Osteoblast (primary cell): Measurements from ENCODE around the gene CT45A1. TPM values are rescaled to one million over a fixed set of nuclear protein-coding genes. Genes with fewer than 3 reads are reported as not detected.
"Not testable (repeated sequence)": the region's sequence is repeated elsewhere in the genome, so short reads cannot be mapped to it uniquely, and the experiment has no call there.

Source experiments
- DNase-seq: peaks from one replicate; pipeline ENCODE4 v3.0.0; 2011; ENCODE audit warnings: low spot score, mixed read lengths; ENCODE audit not compliant: insufficient read length; ENCODE audit errors: missing footprints
- H2AFZ ChIP-seq: 2 replicates; pipeline ENCODE4 v1.6.0; 2011; ENCODE audit warnings: mild to moderate bottlenecking, low read length
- H3K27ac ChIP-seq: 2 replicates; pipeline ENCODE4 v1.5.1; 2011; ENCODE audit warnings: mild to moderate bottlenecking, low read depth, low read length, moderate library complexity
- H3K27me3 ChIP-seq: 2 replicates; pipeline ENCODE4 v1.6.0; 2012; ENCODE audit warnings: mild to moderate bottlenecking, control low read depth, inconsistent platforms, low read length, moderate library complexity; ENCODE audit not compliant: insufficient read depth
- H3K36me3 ChIP-seq: 2 replicates; pipeline ENCODE4 v1.5.1; 2011; ENCODE audit warnings: mild to moderate bottlenecking, low read length, control low read depth, moderate library complexity; ENCODE audit not compliant: insufficient read depth
- H3K4me1 ChIP-seq: 2 replicates; pipeline ENCODE4 v1.5.1; 2011; ENCODE audit warnings: mild to moderate bottlenecking, low read length, control low read depth, moderate library complexity; ENCODE audit not compliant: insufficient read depth
- H3K4me2 ChIP-seq: 2 replicates; pipeline ENCODE4 v1.6.0; 2011; ENCODE audit warnings: mild to moderate bottlenecking, low read length; ENCODE audit not compliant: insufficient read depth
- H3K4me3 ChIP-seq: fragments of 200-600 bp; sonication (generic); 3 replicates; pipeline ENCODE4 v1.5.1; 2012; ENCODE audit warnings: mild to moderate bottlenecking, low read length, inconsistent platforms; ENCODE audit not compliant: insufficient read depth
- H3K79me2 ChIP-seq: 2 replicates; pipeline ENCODE4 v1.6.0; 2012; ENCODE audit warnings: mild to moderate bottlenecking, low read length, control low read depth, inconsistent platforms; ENCODE audit not compliant: insufficient read depth
- H3K9me3 ChIP-seq: 2 replicates; pipeline ENCODE4 v1.5.1; 2011; ENCODE audit warnings: low read depth, low read length, control low read depth
- H4K20me1 ChIP-seq: 2 replicates; pipeline ENCODE4 v1.6.0; 2012; ENCODE audit warnings: mild to moderate bottlenecking, low read length, control low read depth; ENCODE audit not compliant: insufficient read depth
- total RNA-seq: library from RNA; depleted of rRNA; stranded (reverse); fragments of >200 nt; gene quantifications from 2 replicates; pipeline ENCODE4 v1.2.3, GENCODE V29; 2012
- TF ChIP-seq, protein P1 (sequence below): IDR thresholded peaks from 2 replicates; pipeline ENCODE4 v1.5.1; 2011; ENCODE audit warnings: mild to moderate bottlenecking, low read depth, low read length, moderate library complexity; ENCODE audit errors: extremely low read depth

Gene CT45A1, protein sequence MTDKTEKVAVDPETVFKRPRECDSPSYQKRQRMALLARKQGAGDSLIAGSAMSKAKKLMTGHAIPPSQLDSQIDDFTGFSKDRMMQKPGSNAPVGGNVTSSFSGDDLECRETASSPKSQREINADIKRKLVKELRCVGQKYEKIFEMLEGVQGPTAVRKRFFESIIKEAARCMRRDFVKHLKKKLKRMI
- not detected in 2 replicates for total RNA-seq

DNA sequence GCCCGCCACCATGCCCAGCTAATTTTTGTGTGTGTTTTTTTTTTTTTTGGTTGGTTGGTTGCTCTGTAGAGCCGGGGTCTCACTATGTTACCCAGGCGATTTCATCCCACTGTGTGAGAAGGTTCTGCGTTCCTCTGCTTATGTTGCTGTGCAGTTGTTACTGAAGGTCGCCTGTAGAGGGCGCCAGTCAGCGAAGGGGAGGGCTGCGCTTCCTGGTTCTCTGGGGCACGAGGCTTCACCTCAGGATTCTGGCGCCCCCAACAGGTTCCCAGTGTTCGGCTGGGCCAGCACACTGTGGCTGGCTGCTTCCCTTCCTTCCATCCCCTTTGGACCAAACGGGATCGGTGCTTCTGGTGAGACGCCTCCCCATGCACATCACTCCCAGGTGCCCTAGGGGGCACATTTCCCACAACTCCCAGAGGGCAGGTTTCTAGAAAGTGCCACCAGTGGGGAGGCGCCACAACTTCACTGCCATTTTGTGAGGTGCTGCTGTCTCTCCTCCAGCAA lies at the start of gene CT45A1:
TSS of gene CT45A1 (plus strand) at position 457 of the 507 bp plus-strand sequence. CDS start 5,302 bp downstream, outside the sequence.
- H3K4me3 ChIP-seq, H3K79me2 ChIP-seq, H3K36me3 ChIP-seq, H3K4me1 ChIP-seq, H3K27ac ChIP-seq, DNase-seq, H3K27me3 ChIP-seq, H2AFZ ChIP-seq, H4K20me1 ChIP-seq, H3K4me2 ChIP-seq, H3K9me3 ChIP-seq: not testable (repeated sequence)

DNA sequence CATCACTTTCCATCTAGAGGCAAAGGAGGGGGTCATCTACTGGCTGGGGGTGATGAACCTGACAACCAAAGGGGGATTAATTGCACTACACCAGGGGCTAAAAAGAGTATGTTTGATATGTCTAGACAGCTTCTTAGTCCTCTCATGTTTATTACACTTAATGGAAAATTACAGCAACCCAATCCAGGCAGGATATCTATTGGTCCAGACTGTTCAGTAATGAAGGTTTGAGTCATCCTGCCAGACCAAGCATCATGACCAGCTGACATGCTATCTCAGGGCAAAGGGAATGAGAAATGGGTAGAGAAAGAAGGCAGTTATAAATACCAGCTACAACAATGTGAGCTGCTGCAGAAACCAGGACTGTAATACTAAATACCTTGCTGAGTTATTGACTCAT lies 40.5 kb upstream of the CT45A1 start:
- not testable (repeated sequence) for H3K4me3 ChIP-seq, H3K27me3 ChIP-seq, H3K36me3 ChIP-seq, H3K9me3 ChIP-seq, H4K20me1 ChIP-seq, H3K79me2 ChIP-seq, H2AFZ ChIP-seq, H3K4me2 ChIP-seq, DNase-seq, H3K4me1 ChIP-seq, H3K27ac ChIP-seq

DNA sequence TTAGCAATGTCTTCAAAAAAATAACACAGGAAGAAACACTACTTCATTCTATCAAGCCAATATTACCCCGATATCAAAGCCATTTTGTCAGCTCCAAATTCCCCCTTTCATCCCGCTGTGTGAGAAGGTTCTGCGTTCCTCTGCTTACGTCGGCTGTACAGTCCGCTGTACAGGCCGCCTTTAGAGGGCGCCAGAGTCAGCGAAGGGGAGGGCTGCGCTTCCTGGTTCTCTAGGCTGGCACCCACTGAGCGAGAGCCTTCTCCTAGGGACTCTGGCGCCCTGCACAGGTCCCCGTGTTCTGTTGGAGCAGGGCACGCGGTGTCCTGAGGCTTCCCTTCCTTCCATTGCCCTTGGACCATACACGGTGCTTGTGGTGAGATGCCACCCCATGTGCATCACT lies 25.3 kb upstream of the CT45A1 start:
- Histone ChIP-seq H3K27ac (no peak overlapping the region), H3K9me3 (no peaks in the 10 kb centered on the region), H3K36me3 (no peaks in the 10 kb centered on the region), H3K79me2 (no peaks in the 10 kb centered on the region), H3K4me3 (no peak overlapping the region), H4K20me1 (no peaks in the 10 kb centered on the region), H3K4me1 (no peaks in the 10 kb centered on the region), H3K4me2 (no peak overlapping the region), H3K27me3 (no peaks in the 10 kb centered on the region), H2AFZ (no peak overlapping the region)
- TF ChIP-seq, protein P1, sequence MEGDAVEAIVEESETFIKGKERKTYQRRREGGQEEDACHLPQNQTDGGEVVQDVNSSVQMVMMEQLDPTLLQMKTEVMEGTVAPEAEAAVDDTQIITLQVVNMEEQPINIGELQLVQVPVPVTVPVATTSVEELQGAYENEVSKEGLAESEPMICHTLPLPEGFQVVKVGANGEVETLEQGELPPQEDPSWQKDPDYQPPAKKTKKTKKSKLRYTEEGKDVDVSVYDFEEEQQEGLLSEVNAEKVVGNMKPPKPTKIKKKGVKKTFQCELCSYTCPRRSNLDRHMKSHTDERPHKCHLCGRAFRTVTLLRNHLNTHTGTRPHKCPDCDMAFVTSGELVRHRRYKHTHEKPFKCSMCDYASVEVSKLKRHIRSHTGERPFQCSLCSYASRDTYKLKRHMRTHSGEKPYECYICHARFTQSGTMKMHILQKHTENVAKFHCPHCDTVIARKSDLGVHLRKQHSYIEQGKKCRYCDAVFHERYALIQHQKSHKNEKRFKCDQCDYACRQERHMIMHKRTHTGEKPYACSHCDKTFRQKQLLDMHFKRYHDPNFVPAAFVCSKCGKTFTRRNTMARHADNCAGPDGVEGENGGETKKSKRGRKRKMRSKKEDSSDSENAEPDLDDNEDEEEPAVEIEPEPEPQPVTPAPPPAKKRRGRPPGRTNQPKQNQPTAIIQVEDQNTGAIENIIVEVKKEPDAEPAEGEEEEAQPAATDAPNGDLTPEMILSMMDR, result no peak
- no peak for DNase-seq

DNA sequence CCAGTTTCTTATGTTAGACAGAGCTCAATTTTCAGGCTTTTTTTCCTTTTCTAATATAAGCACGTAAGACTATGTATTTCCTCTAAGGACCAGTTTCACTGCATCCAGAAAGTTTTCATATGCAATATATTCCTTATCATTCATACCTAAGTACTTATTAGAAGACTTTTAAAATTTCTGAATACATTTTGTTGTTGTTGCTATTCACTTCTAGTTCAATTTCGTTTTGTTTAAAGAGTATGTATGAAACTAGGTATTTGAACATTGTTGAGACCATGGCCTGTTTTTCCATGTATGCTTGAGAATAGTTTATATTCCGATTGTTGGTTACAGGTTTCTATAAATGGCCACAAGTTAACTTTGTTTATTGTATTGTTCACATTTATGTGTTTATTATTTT lies 18.0 kb upstream of the CT45A1 start:
- no peak for DNase-seq
- Histone ChIP-seq H3K79me2 (no peaks in the 10 kb centered on the region), H3K4me2 (no peak overlapping the region), H3K4me1 (no peaks in the 10 kb centered on the region), H3K27me3 (no peaks in the 10 kb centered on the region), H4K20me1 (no peaks in the 10 kb centered on the region), H3K4me3 (no peak overlapping the region), H3K9me3 (no peaks in the 10 kb centered on the region), H2AFZ (no peak overlapping the region), H3K27ac (no peak overlapping the region), H3K36me3 (no peaks in the 10 kb centered on the region)
- TF ChIP-seq, protein P1, result no peak

DNA sequence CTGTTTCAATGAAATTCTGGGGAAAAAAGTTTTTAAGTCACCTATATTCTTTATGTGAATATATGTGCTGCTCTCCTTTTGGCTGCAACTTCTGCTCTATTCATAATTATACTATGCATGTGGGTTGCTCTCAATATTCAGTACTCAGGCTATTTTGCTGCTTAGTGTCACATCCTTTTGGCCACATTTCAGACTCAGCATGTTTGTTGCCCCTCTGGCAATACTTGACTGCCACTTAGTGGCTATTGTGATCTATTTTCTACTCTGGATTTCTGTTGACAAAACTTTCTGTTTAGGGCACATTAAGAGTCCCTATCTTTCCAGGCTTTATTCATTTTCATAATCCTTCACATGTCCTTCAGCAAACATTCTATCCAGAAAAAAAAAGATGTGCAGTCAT lies 15.8 kb upstream of the CT45A1 start:
- no peak overlapping the region for H3K4me2 ChIP-seq
- no peaks in the 10 kb centered on the region for H3K79me2 ChIP-seq
- no peaks in the 10 kb centered on the region for H4K20me1 ChIP-seq
- TF ChIP-seq, protein P1, result no peak
- H3K36me3 ChIP-seq, result no peaks in the 10 kb centered on the region
- H3K4me3 ChIP-seq, result no peak overlapping the region
- H2AFZ ChIP-seq, result no peak overlapping the region
- H3K27ac ChIP-seq, result no peak overlapping the region
- no peak for DNase-seq
- no peaks in the 10 kb centered on the region for H3K9me3 ChIP-seq
- H3K4me1 ChIP-seq, result no peaks in the 10 kb centered on the region
- no peaks in the 10 kb centered on the region for H3K27me3 ChIP-seq
